Inflammatory macrophage treated with lipopolysaccharide for 4 hours (primary cell): Measurements from ENCODE around the gene HSP90AA1.
A peak's percentile ranks its signal among the peaks of the same experiment; 100 is the strongest.

Experiments used
- DNase-seq: peaks from one replicate; pipeline ENCODE4 v3.0.0-alpha.2; 2020

The HSP90AA1 gene

DNA sequence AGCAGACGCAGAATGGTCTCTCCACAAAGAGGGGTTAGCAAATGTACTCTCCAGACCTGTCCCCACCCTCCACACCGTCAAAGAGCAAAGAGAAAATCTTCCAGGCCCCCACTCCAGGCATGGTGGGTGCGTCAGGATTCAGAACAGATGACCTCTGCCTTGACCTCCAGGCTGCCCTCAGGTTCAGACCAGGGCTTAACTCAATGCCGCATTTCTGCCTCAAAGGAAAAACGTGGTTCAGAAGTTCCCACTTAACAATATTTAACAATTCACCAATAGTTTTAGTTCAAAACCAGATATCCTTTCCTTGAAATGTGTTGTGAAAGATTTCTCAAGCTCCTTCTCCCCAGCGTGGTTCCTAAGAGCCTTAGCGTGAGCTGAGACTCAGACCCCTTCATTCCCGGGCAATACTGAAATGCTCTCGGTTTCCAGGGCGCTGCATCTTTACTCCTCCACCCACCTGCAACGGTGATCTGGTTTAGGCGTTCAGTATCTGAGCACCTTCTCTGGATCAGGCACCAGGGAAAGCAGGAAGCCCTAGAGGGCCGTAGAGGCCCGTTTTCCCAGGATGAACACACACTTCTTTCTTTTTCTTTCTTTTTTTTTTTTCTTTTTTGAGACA, 22.9 kb downstream of the HSP90AA1 start:
- no peak for DNase-seq

- peak; percentile 92 for DNase-seq
These were observed 23.6 kb downstream of the HSP90AA1 start for GRCh38 chr14:102063109-102063807.

DNA sequence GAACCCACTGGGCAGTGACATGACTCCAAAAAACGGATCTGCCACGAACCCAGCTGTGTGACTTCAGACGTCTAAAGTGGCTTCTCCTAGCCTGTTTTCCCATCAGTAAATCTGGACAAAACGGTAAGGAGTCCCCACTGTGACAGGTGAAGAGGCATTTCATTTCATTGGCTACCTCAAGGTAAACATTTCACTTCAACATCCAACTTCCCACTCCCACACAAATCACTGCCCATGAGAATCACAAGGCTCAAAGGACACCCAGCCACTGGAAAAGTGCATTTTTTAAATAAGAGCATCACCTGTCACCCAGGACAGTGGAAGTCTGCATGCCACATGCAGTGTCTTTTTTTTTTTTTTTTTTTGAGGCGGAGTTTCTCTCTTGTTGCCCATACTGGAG, 27.9 kb downstream of the HSP90AA1 start:
- no peak for DNase-seq

- DNase-seq: no peak
These were observed 28.7 kb downstream of the HSP90AA1 start for GRCh38 chr14:102058146-102058545.

GRCh38 chr14:102057480-102058114, 29.2 kb downstream of the HSP90AA1 start:
- DNase-seq: no peak

- no peak for DNase-seq
These were observed 30.0 kb downstream of the HSP90AA1 start for GRCh38 chr14:102056694-102057442.

- no peak for DNase-seq
These were observed 31.5 kb downstream of the HSP90AA1 start for GRCh38 chr14:102055181-102055901.

DNA sequence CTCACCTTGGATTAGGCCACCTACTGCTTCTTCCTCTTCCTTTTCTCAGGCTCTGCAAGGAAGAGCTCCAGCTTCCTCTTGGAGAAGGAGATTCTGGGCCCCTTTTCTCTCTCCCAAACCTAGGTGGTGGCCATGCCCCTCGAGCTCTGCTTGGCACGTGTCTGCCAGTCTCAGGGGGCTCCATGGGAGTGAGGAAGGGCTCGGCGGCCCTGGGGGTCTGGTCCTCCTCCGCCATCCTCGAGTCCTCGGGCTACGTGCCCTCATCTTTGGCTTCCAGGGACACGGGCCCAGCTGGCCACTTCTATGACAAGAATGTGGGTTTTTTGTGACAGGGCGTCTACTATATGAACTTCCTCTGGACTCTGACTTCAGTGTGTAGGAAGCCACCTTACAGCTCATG, 34.3 kb downstream of the HSP90AA1 start:
- DNase-seq: no peak

GRCh38 chr14:102050625-102051024, 36.2 kb downstream of the HSP90AA1 start:
- no peak for DNase-seq

DNA sequence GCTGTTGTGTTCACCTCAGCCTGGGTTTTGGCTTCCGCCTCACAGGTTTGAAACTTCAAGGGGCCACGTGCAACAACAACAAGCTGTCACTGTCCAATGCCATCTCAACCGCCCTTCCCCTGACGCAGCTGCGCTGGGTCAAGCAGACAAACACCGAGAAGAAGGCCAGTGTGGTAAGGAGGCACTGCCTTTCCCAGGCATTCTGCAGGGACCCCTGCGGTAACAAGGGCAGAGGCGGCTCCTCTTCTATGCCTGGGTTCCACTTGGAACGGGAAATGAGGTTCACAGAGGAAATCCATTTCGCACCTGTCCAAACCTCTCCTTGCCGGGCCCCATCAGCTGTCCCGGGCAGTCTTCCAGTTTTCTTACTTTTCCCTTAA, 36.8 kb downstream of the HSP90AA1 start:
- DNase-seq: no peak

DNA sequence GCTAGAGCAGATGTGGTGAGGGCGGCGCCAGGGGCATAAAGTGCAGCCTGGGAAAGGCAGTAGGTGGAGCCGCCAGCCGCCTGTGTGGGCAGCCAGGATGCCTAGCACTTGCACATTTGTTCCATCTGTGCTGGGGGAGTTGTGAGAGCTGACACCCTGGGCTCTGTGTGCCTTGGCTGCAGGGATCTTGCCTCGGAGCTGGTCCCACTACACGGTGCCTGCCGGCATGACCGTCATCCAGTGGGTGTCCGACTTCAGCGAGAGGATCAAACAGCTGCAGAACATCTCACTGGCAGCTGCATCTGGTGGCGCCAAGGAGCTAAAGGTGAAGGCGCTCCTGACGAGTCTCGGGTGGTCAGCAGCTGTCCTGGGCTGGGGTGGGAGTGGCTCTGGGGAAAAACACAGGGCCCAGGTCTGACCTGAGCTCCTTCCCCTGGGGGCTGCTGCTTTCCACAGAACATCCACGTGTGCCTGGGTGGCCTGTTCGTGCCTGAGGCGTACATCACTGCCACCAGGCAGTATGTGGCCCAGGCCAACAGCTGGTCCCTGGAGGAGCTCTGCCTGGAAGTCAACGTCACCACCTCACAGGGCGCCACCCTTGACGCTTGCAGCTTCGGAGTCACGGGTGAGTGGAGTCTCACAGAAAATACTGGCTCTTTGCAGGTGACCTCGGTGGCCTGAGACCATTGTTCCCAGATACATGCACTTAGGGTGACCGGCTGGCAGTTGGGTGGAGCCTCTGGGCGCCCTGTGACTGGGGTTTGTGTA, 37.4 kb downstream of the HSP90AA1 start:
- no peak for DNase-seq

- DNase-seq: no peak
These were observed 38.9 kb downstream of the HSP90AA1 start for GRCh38 chr14:102047808-102048540.

- peak; percentile 10 for DNase-seq
These were observed 40.2 kb downstream of the HSP90AA1 start for GRCh38 chr14:102046337-102047278.

DNA sequence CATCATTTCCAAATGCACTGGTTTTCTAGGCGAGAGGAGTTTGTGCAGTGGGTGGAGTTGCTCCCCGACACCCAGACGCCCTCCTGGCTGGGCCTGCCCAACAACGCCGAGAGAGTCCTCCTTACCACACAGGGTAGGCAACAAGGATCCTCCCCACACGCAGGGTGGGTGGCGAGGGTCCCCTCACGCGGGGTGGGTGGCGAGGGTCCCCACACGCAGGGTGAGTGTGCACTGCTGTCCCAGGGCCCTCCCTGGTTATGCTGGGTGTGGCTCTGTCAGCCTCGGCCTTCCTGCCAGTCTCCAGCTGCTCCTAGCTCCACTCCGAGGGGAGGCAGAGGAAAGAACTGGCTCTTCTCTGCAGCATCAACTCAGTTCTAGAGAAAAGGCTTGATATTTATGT, 42.3 kb downstream of the HSP90AA1 start:
- no peak for DNase-seq

GRCh38 chr14:102043251-102044025, 43.4 kb downstream of the HSP90AA1 start:
- DNase-seq: no peak

GRCh38 chr14:102042699-102043098, 44.1 kb downstream of the HSP90AA1 start:
- DNase-seq: no peak

DNA sequence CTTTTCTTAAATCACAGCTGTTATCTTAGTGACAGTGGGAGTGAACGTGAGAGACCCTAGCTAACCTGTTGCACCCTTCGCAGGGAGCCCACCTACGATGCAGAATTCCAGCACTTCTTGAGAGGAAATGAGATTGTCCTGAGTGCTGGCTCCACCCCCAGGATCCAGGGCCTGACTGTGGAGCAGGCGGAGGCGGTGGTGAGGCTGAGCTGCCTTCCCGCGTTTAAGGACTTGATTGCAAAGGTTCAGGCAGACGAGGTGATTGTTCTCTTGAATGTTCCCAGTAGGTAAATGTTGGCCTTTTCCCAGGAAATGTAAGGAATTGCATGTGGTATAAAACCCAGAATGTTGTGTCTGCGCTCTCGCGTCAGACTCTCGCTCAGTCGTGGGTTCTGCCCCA, 46.7 kb downstream of the HSP90AA1 start:
- DNase-seq: no peak

DNA sequence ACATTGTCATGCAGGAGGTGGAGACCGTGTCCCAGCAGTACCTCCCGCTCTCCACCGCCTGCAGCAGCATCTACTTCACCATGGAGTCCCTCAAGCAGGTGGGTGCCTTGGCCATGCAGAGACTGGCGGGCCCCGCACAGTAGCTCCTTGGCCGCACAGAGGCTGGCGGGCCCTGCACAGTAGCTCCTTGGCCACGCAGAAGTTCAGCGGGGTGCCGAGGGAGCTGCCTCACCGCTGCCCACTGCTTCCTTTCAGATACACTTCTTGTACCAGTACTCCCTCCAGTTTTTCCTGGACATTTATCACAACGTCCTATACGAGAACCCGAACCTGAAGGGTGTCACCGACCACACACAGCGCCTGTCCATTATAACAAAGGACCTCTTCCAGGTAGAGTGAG, 47.7 kb downstream of the HSP90AA1 start:
- DNase-seq: no peak

DNA sequence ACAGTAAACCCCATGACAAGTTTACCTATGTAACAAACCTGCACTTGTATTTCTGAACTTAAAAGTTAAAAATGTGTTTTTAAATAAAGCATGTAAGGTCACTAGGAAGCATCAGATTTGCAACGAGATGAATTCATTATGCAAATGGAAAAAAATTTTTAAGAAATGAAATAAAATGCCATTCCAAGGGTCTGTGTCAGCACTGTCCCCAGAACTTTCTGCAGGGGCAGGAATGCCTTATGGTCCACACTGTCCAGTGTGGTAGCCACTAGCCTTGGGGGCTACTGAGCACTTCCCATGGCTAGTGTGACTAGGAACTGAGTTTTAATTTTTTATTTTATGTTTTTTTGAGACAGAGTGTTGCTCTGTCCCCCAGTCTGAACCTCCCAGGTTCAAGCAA, 49.2 kb downstream of the HSP90AA1 start:
- no peak for DNase-seq
